Ishikawa (cell line): ENCODE data around the gene CSTPP1.

Source experiments
- EGR1 ChIP-seq: IDR thresholded peaks from 2 replicates; pipeline ENCODE4 v1.6.1; 2012
- EP300 ChIP-seq: IDR thresholded peaks from 2 replicates; pipeline ENCODE4 v1.6.1; 2012; ENCODE audit warnings: borderline replicate concordance
- FOXM1 ChIP-seq: IDR thresholded peaks from 2 replicates; pipeline ENCODE4 v1.6.1; 2012; ENCODE audit warnings: low read depth, borderline replicate concordance
- MAX ChIP-seq: IDR thresholded peaks from 2 replicates; pipeline ENCODE4 v1.6.1; 2012
- NFIC ChIP-seq: IDR thresholded peaks from 2 replicates; pipeline ENCODE4 v1.6.1; 2012
- REST ChIP-seq: IDR thresholded peaks from 2 replicates; pipeline ENCODE4 v1.6.1; 2012; ENCODE audit warnings: low read depth, mild to moderate bottlenecking
- TAF1 ChIP-seq: IDR thresholded peaks from 2 replicates; pipeline ENCODE4 v1.6.1; 2012; ENCODE audit warnings: low read depth, mild to moderate bottlenecking
- TCF12 ChIP-seq: IDR thresholded peaks from 2 replicates; pipeline ENCODE4 v1.6.1; 2012; ENCODE audit warnings: low read depth
- TEAD4 ChIP-seq: IDR thresholded peaks from 2 replicates; pipeline ENCODE4 v1.6.1; 2012
- USF1 ChIP-seq: IDR thresholded peaks from 2 replicates; pipeline ENCODE4 v1.6.1; 2012
- YY1 ChIP-seq: IDR thresholded peaks from 2 replicates; pipeline ENCODE4 v1.6.1; 2012; ENCODE audit warnings: low read depth
- ZBTB7A ChIP-seq: IDR thresholded peaks from 2 replicates; pipeline ENCODE4 v1.6.1; 2012; ENCODE audit warnings: low read depth

- TF ChIP-seq MAX (no peak), FOXM1 (no peak), EP300 (no peak), YY1 (no peak), TAF1 (no peak), TEAD4 (no peak), TCF12 (no peak), USF1 (no peak), EGR1 (no peak), NFIC (no peak), REST (no peak), ZBTB7A (no peak)
Observed at GRCh38 chr11:47178316-47178715, 241.8 kb downstream of the CSTPP1 start.
